Astrocyte (in vitro differentiated cells and primary cell): ENCODE data around the gene PKP4. TPM values are rescaled to one million over a fixed set of nuclear protein-coding genes. Genes with fewer than 3 reads are reported as not detected.

Source experiments
- DNase-seq: peaks from one replicate; pipeline ENCODE4 v3.0.0-alpha.2; 2010; ENCODE audit warnings: low read depth
- FAIRE-seq: peaks from 2 replicates; lab custom pipeline; 2011; peaks lifted over from hg19 to GRCh38; lab: Jason Lieb, UNC
- H2AFZ ChIP-seq: 2 replicates; pipeline ENCODE4 v1.6.0; 2012; ENCODE audit warnings: low read depth, low read length, inconsistent platforms
- H3K27ac ChIP-seq: 2 replicates; pipeline ENCODE4 v1.5.1; 2011; ENCODE audit warnings: low read depth, low read length, inconsistent platforms
- H3K27me3 ChIP-seq: 2 replicates; pipeline ENCODE4 v1.6.0; 2011; ENCODE audit warnings: low read length, inconsistent platforms; ENCODE audit not compliant: insufficient read depth
- H3K36me3 ChIP-seq: 2 replicates; pipeline ENCODE4 v1.5.1; 2011; ENCODE audit warnings: low read length, inconsistent platforms; ENCODE audit not compliant: insufficient read depth
- H3K4me1 ChIP-seq: 2 replicates; pipeline ENCODE4 v1.5.1; 2011; ENCODE audit warnings: low read length, inconsistent platforms; ENCODE audit not compliant: insufficient read depth
- H3K4me2 ChIP-seq: 2 replicates; pipeline ENCODE4 v1.6.0; 2012; ENCODE audit warnings: low read length, inconsistent platforms
- H3K4me3 ChIP-seq: 2 replicates; pipeline ENCODE4 v1.5.1; 2011; ENCODE audit warnings: low read depth, mild to moderate bottlenecking, low read length, inconsistent platforms; ENCODE audit not compliant: insufficient read depth
- H3K79me2 ChIP-seq: 2 replicates; pipeline ENCODE4 v1.6.0; 2012; ENCODE audit warnings: mild to moderate bottlenecking, low read length, inconsistent platforms; ENCODE audit not compliant: insufficient read depth
- H3K9ac ChIP-seq: 2 replicates; pipeline ENCODE4 v1.6.0; 2012; ENCODE audit warnings: mild to moderate bottlenecking, low read length, inconsistent platforms
- H3K9me3 ChIP-seq: 2 replicates; pipeline ENCODE4 v1.5.1; 2012; ENCODE audit warnings: low read depth, mild to moderate bottlenecking, low read length, inconsistent platforms; ENCODE audit not compliant: insufficient read depth
- H4K20me1 ChIP-seq: 2 replicates; pipeline ENCODE4 v1.6.0; 2012; ENCODE audit warnings: low read length, inconsistent platforms; ENCODE audit not compliant: insufficient read depth
- H3K27ac Mint-ChIP-seq: one replicate; pipeline ENCODE4 v1.8.0; 2021; ENCODE audit warnings: mild to moderate bottlenecking, mixed read lengths; ENCODE audit not compliant: unreplicated experiment
- H3K27me3 Mint-ChIP-seq: one replicate; pipeline ENCODE4 v1.8.0; 2021; ENCODE audit warnings: low read depth, mixed read lengths; ENCODE audit not compliant: unreplicated experiment
- H3K36me3 Mint-ChIP-seq: one replicate; pipeline ENCODE4 v1.8.0; 2021; ENCODE audit warnings: low read depth, mixed read lengths; ENCODE audit not compliant: unreplicated experiment
- H3K4me1 Mint-ChIP-seq: one replicate; pipeline ENCODE4 v1.8.0; 2021; ENCODE audit warnings: low read depth, mixed read lengths; ENCODE audit not compliant: unreplicated experiment
- H3K4me3 Mint-ChIP-seq: one replicate; pipeline ENCODE4 v1.8.0; 2021; ENCODE audit warnings: mild to moderate bottlenecking, moderate library complexity, mixed read lengths; ENCODE audit not compliant: unreplicated experiment
- H3K9me3 Mint-ChIP-seq: one replicate; pipeline ENCODE4 v1.8.0; 2021; ENCODE audit warnings: mild to moderate bottlenecking, mixed read lengths; ENCODE audit not compliant: unreplicated experiment
- EZH2 ChIP-seq: IDR thresholded peaks from 2 replicates; pipeline ENCODE4 v1.6.1; 2012; ENCODE audit warnings: mild to moderate bottlenecking, low read length, inconsistent platforms; ENCODE audit not compliant: insufficient read depth
- total RNA-seq: library from RNA; stranded (reverse); gene quantifications from 2 replicates; pipeline ENCODE4 v1.2.1, GENCODE V29; 2021
- TF ChIP-seq, protein P1 (sequence below): IDR thresholded peaks from 2 replicates; pipeline ENCODE4 v1.5.1; 2011; ENCODE audit warnings: low read depth, mild to moderate bottlenecking, inconsistent platforms, low read length, moderate library complexity; ENCODE audit not compliant: insufficient read depth

Gene PKP4
- total RNA-seq, 1 donor from 2014 or later = 38.4 TPM

DNA sequence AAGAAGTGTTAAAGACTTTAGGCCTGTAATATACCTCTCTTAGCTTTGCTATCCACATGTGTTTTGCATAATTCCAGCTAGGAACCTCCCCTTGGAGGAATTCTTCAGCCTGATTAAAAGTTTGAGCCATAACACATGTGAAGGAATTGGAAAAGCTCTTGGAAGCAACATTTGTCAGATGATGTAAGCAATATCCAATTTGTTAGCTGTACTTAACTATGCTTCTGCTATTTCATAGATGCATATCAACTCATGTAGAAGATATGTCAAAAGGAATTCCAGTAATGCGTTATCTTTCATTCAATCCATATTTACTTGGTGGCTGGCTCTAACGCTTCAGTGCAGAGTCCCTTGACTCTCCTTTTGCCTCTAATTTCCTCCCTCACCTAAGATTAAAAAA lies 46.2 kb downstream of the PKP4 start:
- H3K27ac ChIP-seq = peak overlapping the region; percentile 48
- TF ChIP-seq, protein P1, sequence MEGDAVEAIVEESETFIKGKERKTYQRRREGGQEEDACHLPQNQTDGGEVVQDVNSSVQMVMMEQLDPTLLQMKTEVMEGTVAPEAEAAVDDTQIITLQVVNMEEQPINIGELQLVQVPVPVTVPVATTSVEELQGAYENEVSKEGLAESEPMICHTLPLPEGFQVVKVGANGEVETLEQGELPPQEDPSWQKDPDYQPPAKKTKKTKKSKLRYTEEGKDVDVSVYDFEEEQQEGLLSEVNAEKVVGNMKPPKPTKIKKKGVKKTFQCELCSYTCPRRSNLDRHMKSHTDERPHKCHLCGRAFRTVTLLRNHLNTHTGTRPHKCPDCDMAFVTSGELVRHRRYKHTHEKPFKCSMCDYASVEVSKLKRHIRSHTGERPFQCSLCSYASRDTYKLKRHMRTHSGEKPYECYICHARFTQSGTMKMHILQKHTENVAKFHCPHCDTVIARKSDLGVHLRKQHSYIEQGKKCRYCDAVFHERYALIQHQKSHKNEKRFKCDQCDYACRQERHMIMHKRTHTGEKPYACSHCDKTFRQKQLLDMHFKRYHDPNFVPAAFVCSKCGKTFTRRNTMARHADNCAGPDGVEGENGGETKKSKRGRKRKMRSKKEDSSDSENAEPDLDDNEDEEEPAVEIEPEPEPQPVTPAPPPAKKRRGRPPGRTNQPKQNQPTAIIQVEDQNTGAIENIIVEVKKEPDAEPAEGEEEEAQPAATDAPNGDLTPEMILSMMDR = no peak
- TF ChIP-seq EZH2 = no peak
- no peaks in the 10 kb centered on the region for H3K9me3 ChIP-seq
- H3K9ac ChIP-seq = no peak overlapping the region
- peak overlapping the region; percentile 55 for H3K27ac Mint-ChIP-seq
- H3K36me3 Mint-ChIP-seq = no peaks in the 10 kb centered on the region
- DNase-seq = peak; percentile 93
- H4K20me1 ChIP-seq = peaks cover 7% of the 10 kb centered on the region
- peaks cover 63% of the 10 kb centered on the region for H3K4me1 Mint-ChIP-seq
- no peaks in the 10 kb centered on the region for H3K36me3 ChIP-seq
- H2AFZ ChIP-seq = no peak overlapping the region
- no peak overlapping the region for H3K4me3 ChIP-seq
- H3K27me3 Mint-ChIP-seq = no peaks in the 10 kb centered on the region
- H3K4me2 ChIP-seq = peak overlapping the region; percentile 47
- H3K27me3 ChIP-seq = no peaks in the 10 kb centered on the region
- no peak for FAIRE-seq
- H3K9me3 Mint-ChIP-seq = no peaks in the 10 kb centered on the region
- peaks cover 11% of the 10 kb centered on the region for H3K4me1 ChIP-seq
- H3K4me3 Mint-ChIP-seq = no peak overlapping the region
- peaks cover 48% of the 10 kb centered on the region for H3K79me2 ChIP-seq

DNA sequence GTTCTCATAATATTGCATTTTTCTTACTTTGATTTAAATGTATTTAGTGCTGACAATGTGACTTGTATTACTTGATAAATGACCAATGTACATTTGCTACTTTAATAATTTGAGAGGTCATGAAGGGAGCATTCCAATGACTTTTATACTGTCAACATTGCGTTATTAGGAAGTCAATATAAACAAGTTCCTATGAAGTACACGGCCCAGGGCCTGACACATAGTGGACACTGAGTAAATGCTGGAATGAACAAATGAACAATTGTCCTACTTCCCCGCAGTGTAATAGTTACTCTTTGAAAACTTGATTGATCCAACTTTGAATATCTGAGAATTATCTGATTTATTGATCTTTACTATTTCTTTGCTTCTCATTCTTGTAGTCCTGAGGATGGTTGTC lies 47.3 kb downstream of the PKP4 start:
- Histone ChIP-seq H2AFZ (no peak overlapping the region), H3K4me3 (no peak overlapping the region), H4K20me1 (peaks cover 7% of the 10 kb centered on the region), H3K4me2 (no peak overlapping the region), H3K4me1 (peaks cover 11% of the 10 kb centered on the region), H3K27me3 (no peaks in the 10 kb centered on the region), H3K79me2 (peaks cover 50% of the 10 kb centered on the region), H3K36me3 (no peaks in the 10 kb centered on the region), H3K9ac (no peak overlapping the region), H3K9me3 (no peaks in the 10 kb centered on the region), H3K27ac (no peak overlapping the region)
- Mint-ChIP-seq H3K36me3 (no peaks in the 10 kb centered on the region), H3K4me3 (no peak overlapping the region), H3K27me3 (no peaks in the 10 kb centered on the region), H3K4me1 (peaks cover 58% of the 10 kb centered on the region), H3K9me3 (no peaks in the 10 kb centered on the region), H3K27ac (peak overlapping the region; percentile 27)
- DNase-seq (no peak), FAIRE-seq (no peak)
- TF ChIP-seq, protein P1 = no peak
- TF ChIP-seq EZH2 = no peak

DNA sequence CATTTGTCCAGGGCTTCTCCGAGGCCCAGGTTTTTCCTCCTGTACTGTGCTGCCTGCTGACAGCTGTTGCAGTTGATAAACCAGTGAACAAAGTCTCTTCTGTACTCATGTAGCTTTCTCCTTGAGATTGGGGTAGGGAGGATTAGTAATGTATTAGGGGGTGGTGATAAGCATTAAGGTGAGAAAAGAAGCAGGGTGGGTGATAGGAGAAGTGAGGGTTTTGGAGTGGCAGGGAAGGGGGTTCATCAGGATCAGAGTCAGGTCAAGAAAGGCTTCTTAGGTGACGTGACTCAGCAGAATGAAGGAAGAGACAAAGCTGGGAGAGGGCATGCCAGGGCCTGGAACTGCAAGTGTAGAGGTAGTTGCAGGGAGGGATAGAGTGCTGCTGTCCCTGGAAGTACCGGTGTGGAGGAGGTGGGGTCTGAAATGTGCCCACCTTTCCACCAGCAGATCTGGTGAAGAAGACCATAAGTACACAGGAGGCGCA lies 48.7 kb downstream of the PKP4 start:
- H3K9me3 Mint-ChIP-seq = no peaks in the 10 kb centered on the region
- no peak for TF ChIP-seq EZH2
- TF ChIP-seq, protein P1 = no peak
- no peak overlapping the region for H3K9ac ChIP-seq
- no peak overlapping the region for H3K4me3 Mint-ChIP-seq
- no peak overlapping the region for H2AFZ ChIP-seq
- no peak overlapping the region for H3K4me3 ChIP-seq
- no peak overlapping the region for H3K4me2 ChIP-seq
- H3K27me3 Mint-ChIP-seq = no peaks in the 10 kb centered on the region
- no peaks in the 10 kb centered on the region for H3K36me3 Mint-ChIP-seq
- H3K4me1 Mint-ChIP-seq = peaks cover 55% of the 10 kb centered on the region
- H3K9me3 ChIP-seq = no peaks in the 10 kb centered on the region
- DNase-seq = no peak
- H4K20me1 ChIP-seq = peaks cover 7% of the 10 kb centered on the region
- H3K27ac Mint-ChIP-seq = no peak overlapping the region
- peaks cover 43% of the 10 kb centered on the region for H3K79me2 ChIP-seq
- no peaks in the 10 kb centered on the region for H3K36me3 ChIP-seq
- no peak overlapping the region for H3K27ac ChIP-seq
- no peaks in the 10 kb centered on the region for H3K27me3 ChIP-seq
- peaks cover 11% of the 10 kb centered on the region for H3K4me1 ChIP-seq
- FAIRE-seq = no peak
